SK-N-SH (cell line): ENCODE data around the gene MC1R. TPM values are rescaled to one million over a fixed set of nuclear protein-coding genes. Genes with fewer than 3 reads are reported as not detected.

Experiments used
- CTCF ChIA-PET: fragments of 300-600, 350-600 bp; formaldehyde crosslinking; extraction: SDS; loops from one replicate; lab custom pipeline; 2021; lab: Yijun Ruan, JAX
- POLR2A ChIA-PET: fragments of 350-600 bp; sonication (Branson Sonifier 250); formaldehyde crosslinking; extraction: SDS; loops from one replicate; lab custom pipeline; 2020; ENCODE audit warnings: antibody characterized with exemption, inconsistent platforms; lab: Yijun Ruan, JAX
- DNase-seq: peaks from one replicate; pipeline ENCODE4 v3.0.0; 2012
- H2AFZ ChIP-seq: fragments of 200-600 bp; sonication (generic); 2 replicates; pipeline ENCODE4 v1.8.1; 2016; ENCODE audit warnings: antibody characterized with exemption, mild to moderate bottlenecking, low read depth
- H3F3A ChIP-seq: fragments of 200-600 bp; sonication (generic); replicated peaks from 2 replicates; pipeline ENCODE3; 2016; ENCODE audit warnings: antibody characterized with exemption, mild to moderate bottlenecking; ENCODE audit not compliant: insufficient read depth
- H3K27ac ChIP-seq, 2 experiments: fragments of 200-500 bp in 1 of 2; fragments of 200-600 bp in 1 of 2; sonication (Bioruptor generic) in 1 of 2; sonication (generic), shearing (Covaris generic) in 1 of 2; 2 replicates each; pipeline versions ENCODE4 v1.5.1 to v1.6.1; 2014 to 2016; ENCODE audit warnings: low read depth in 2 of 2, inconsistent platforms in 1 of 2, low read length in 1 of 2, mild to moderate bottlenecking in 1 of 2, mixed read lengths in 1 of 2
- H3K27me3 ChIP-seq: fragments of 200-600 bp; sonication (generic), shearing (Covaris generic); 2 replicates; pipeline ENCODE4 v1.6.1; 2016; ENCODE audit warnings: mixed run types; ENCODE audit not compliant: insufficient read depth
- H3K36me3 ChIP-seq, 2 experiments: fragments of 200-500 bp in 1 of 2; fragments of 200-600 bp in 1 of 2; sonication (Bioruptor generic) in 1 of 2; sonication (generic) in 1 of 2; replicated peaks in 1 of 2; 2 replicates each; pipeline versions ENCODE3 to v1.5.1; 2014 to 2016; ENCODE audit warnings: low read length in 1 of 2, mild to moderate bottlenecking in 1 of 2; ENCODE audit not compliant: insufficient read depth in 2 of 2, control insufficient read depth in 1 of 2
- H3K4me1 ChIP-seq, 2 experiments: fragments of 200-500 bp in 1 of 2; fragments of 200-600 bp in 1 of 2; sonication (Bioruptor generic) in 1 of 2; sonication (generic), shearing (Covaris generic) in 1 of 2; 2 replicates each; pipeline versions ENCODE4 v1.5.1 to v1.6.1; 2014 to 2016; ENCODE audit warnings: low read depth in 1 of 2, low read length in 1 of 2, mixed run types in 1 of 2; ENCODE audit not compliant: insufficient read depth in 2 of 2, control insufficient read depth in 1 of 2
- H3K4me2 ChIP-seq: fragments of 200-600 bp; sonication (generic), shearing (Covaris generic); 2 replicates; pipeline ENCODE4 v1.6.1; 2017; ENCODE audit warnings: mixed run types
- H3K4me3 ChIP-seq, 2 experiments: fragments of 200-500 bp in 1 of 2; fragments of 200-600 bp in 1 of 2; sonication (Bioruptor generic) in 1 of 2; sonication (generic), shearing (Covaris generic) in 1 of 2; 2 replicates each; pipeline versions ENCODE4 v1.5.1 to v1.8.1; 2014 to 2016; ENCODE audit warnings: low read depth in 2 of 2, inconsistent platforms in 1 of 2, low read length in 1 of 2, mild to moderate bottlenecking in 1 of 2, mixed read lengths in 1 of 2, moderate library complexity in 1 of 2
- H3K79me2 ChIP-seq: fragments of 200-600 bp; sonication (generic); 2 replicates; pipeline ENCODE4 v1.8.1; 2017; ENCODE audit warnings: mild to moderate bottlenecking; ENCODE audit not compliant: insufficient read depth
- H3K9ac ChIP-seq: fragments of 200-600 bp; sonication (generic); 2 replicates; pipeline ENCODE4 v1.6.1; 2017; ENCODE audit warnings: mixed run types
- H3K9me2 ChIP-seq: fragments of 200-600 bp; sonication (generic); 2 replicates; pipeline ENCODE4 v1.6.1; 2017; ENCODE audit warnings: mixed run types
- H3K9me3 ChIP-seq: fragments of 200-600 bp; sonication (generic); 2 replicates; pipeline ENCODE4 v1.6.1; 2017; ENCODE audit warnings: mixed run types, mild to moderate bottlenecking, moderate library complexity
- H4K20me1 ChIP-seq: fragments of 200-600 bp; sonication (generic); 2 replicates; pipeline ENCODE4 v1.6.1; 2017; ENCODE audit warnings: mild to moderate bottlenecking, mixed run types; ENCODE audit not compliant: insufficient read depth
- CHD2 ChIP-seq: fragments of 150-350 bp; IDR thresholded peaks from 2 replicates; pipeline ENCODE4 v1.6.1; 2018; ENCODE audit warnings: low read length; ENCODE audit not compliant: partially characterized antibody
- NFIC ChIP-seq: IDR thresholded peaks from 2 replicates; pipeline ENCODE4 v1.4.0; 2012; ENCODE audit warnings: borderline replicate concordance
- RAD21 ChIP-seq: IDR thresholded peaks from 2 replicates; pipeline ENCODE4 v1.6.1; 2012; ENCODE audit warnings: mild to moderate bottlenecking, low read length
- RCOR1 ChIP-seq: fragments of 150-350 bp; IDR thresholded peaks from 2 replicates; pipeline ENCODE4 v1.6.1; 2017; ENCODE audit warnings: antibody characterized with exemption, low read length
- WGBS: methylation state at CpG from one replicate; pipeline ENCODE4 v1.1.6; 2017; ENCODE audit warnings: low lambda C conversion rate; 5-methylcytosine and 5-hydroxymethylcytosine counted together
- polyA plus RNA-seq, 3 experiments: library from polyadenylated mRNA; depleted of rRNA; stranded (reverse); fragments of >200 nt; gene quantifications; 2 replicates each; pipeline ENCODE4 v1.2.3, GENCODE V29; 2012

The MC1R gene
- polyA plus RNA-seq, 1 of the 3 experiments (the other 2 are of a cell fraction): 11.1 TPM

DNA sequence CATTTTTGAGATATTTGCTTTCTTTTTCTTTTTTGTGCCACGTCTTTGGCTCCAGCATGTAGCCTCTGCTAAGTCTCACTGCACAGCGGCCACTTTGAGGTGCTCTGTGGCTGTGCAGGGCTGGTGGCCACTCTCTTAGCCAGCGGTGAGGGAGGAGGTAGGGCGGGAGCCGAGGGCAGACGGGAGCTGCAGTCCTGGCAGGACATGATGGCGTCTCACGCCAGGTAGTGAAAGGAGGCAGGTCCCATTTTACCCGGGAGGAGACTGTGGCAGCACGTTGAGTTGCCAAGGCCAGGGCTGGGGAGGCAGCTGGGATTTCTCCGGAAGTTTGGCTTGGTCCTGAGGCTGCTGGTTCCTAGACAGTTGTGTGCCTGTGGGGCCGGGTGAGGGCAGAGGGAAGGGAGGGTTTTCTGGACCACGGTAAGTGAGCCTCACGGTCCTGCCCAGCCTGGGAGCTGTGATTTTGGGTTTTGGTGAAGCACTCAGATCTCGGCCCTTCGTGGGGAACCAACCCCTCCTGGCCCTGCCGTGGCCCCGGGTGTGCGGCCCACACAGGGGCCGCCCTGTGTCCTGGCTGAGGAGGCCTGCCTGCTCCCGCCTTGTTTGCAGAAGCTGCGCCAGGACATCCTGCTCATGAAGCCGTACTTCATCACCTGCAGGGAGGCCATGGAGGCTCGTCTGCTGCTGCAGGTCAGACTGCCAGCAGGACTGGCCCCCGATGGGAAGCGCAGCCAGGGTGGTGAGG lies 44.3 kb downstream of the MC1R start:
- ChIA-PET CTCF (interaction anchor here (1.1 kb wide), 1 partner anchor 103 kb away, joined by 3 read pairs; no protein-coding TSS in a partner anchor), POLR2A (interaction anchor here (0.8 kb wide), 1 partner anchor 13 kb away, joined by 3 read pairs; no protein-coding TSS in a partner anchor)
- no peak overlapping the region for H3K4me3 ChIP-seq
- no peaks in the 10 kb centered on the region for H3K79me2 ChIP-seq
- H3K36me3 ChIP-seq: peaks cover 0 to 24% of the 10 kb centered on the region in 2 experiments
- 92% methylated on average over 20 of the region's 26 CpGs for WGBS
- no peak overlapping the region for H3K27ac ChIP-seq
- DNase-seq: no peak
- no peak overlapping the region for H3K4me2 ChIP-seq
- peaks cover 4% of the 10 kb centered on the region for H3F3A ChIP-seq
- no peaks in the 10 kb centered on the region for H3K9me3 ChIP-seq
- H3K9ac ChIP-seq: no peak overlapping the region
- TF ChIP-seq NFIC (no peak), CHD2 (no peak)
- no peaks in the 10 kb centered on the region for H3K9me2 ChIP-seq
- no peaks in the 10 kb centered on the region for H4K20me1 ChIP-seq
- H3K27me3 ChIP-seq: no peaks in the 10 kb centered on the region
- H3K4me1 ChIP-seq: peaks cover 0 to 6% of the 10 kb centered on the region in 2 experiments; a peak in 1 of 4 replicates
- H2AFZ ChIP-seq: no peak overlapping the region

DNA sequence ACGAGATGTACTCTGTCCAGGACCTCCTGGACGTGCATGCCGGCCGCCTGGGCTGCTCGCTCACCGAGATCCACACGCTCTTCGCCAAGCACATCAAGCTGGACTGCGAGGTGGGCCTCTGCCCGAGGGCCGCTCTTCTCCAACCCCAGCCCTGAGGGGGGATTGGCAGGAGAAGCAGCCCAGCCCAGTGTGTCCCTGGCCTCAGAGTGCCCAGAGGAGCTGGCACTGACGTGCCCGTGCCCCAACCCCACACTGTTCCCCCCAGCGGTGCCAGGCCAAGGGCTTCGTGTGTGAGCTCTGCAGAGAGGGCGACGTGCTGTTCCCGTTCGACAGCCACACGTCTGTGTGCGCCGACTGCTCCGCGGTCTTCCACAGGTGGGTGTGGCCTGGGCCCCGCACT lies 45.5 kb downstream of the MC1R start:
- Histone ChIP-seq H3K27me3 (no peaks in the 10 kb centered on the region), H3K4me2 (no peak overlapping the region), H3K4me3 (no peak overlapping the region), H4K20me1 (no peaks in the 10 kb centered on the region), H3K36me3 (peaks cover 1 to 19% of the 10 kb centered on the region in 2 experiments)
- no peak for TF ChIP-seq RAD21
- TF ChIP-seq, all 33 proteins: peak for 0
- no peak overlapping the region for H2AFZ ChIP-seq
- no peak overlapping the region for H3K9ac ChIP-seq
- no peaks in the 10 kb centered on the region for H3K9me3 ChIP-seq
- POLR2A ChIA-PET: no interaction called here
- no peak for DNase-seq
- peaks cover 12% of the 10 kb centered on the region for H3F3A ChIP-seq
- H3K27ac ChIP-seq: no peak overlapping the region
- no peaks in the 10 kb centered on the region for H3K79me2 ChIP-seq
- no CpG with 5 or more reads among the region's 25 CpGs for WGBS
- no peaks in the 10 kb centered on the region for H3K4me1 ChIP-seq
- CTCF ChIA-PET: interaction anchor here (1.2 kb wide), 1 partner anchor 104 kb away, joined by 3 read pairs; no protein-coding TSS in a partner anchor
- no peaks in the 10 kb centered on the region for H3K9me2 ChIP-seq

- Histone ChIP-seq H3K9me2 (no peaks in the 10 kb centered on the region), H3K4me2 (no peak overlapping the region), H3K36me3 (peaks cover 6 to 19% of the 10 kb centered on the region in 2 experiments), H3K9ac (no peak overlapping the region), H3F3A (peaks cover 12% of the 10 kb centered on the region), H3K9me3 (no peaks in the 10 kb centered on the region), H4K20me1 (no peaks in the 10 kb centered on the region), H3K4me3 (no peak overlapping the region), H3K27me3 (no peaks in the 10 kb centered on the region), H2AFZ (no peak overlapping the region), H3K27ac (no peak overlapping the region), H3K4me1 (peaks cover 0 to 3% of the 10 kb centered on the region in 2 experiments; a peak in 1 of 4 replicates), H3K79me2 (peaks cover 8% of the 10 kb centered on the region; the same call in 1 of the 2 replicates)
- TF ChIP-seq RAD21: no peak
- no peak for TF ChIP-seq RCOR1
- DNase-seq: no peak
- POLR2A ChIA-PET: no interaction called here
- CTCF ChIA-PET: interaction anchor here (1.1 to 1.2 kb wide), 2 partner anchors 13 to 105 kb away, joined by 3 read pairs; no protein-coding TSS in a partner anchor
- 93% methylated on average over 15 of the region's 30 CpGs for WGBS
These were observed 47.0 kb downstream of the MC1R start for GRCh38 chr16:89965447-89966225.
